ENCODE measurements around the gene RPN2. TPM values are rescaled to one million over a fixed set of nuclear protein-coding genes. Genes with fewer than 3 reads are reported as not detected.
A peak's percentile ranks its signal among the peaks of the same experiment; 100 is the strongest.

Gene RPN2
- total RNA-seq, 1 experiment from 2014 or later = 226 TPM

GRCh38 chr20:37219751-37220668 lies 40.9 kb downstream of the RPN2 start:
- TF ChIP-seq CTCF (IDR thresholded peaks at IDR 0.05; ENCODE audit: unreplicated experiment) = no peak
- BruUV-seq (replicated peaks) = no TSS peak
- ChIA-PET POLR2A (interaction anchor here (0.8 to 1.4 kb wide), 2 partner anchors 10 to 70 kb away, joined by 3 read pairs; partner anchors contain the start of gene MANBAL), CTCF (interaction anchor here (0.5 to 1.2 kb wide), 7 partner anchors 18 to 1106 kb away, joined by 3 to 6 read pairs (median 3); no protein-coding TSS in a partner anchor)
- no peaks in the 10 kb centered on the region for H3K9me3 Mint-ChIP-seq (ENCODE audit: unreplicated experiment)
- H3K4me1 Mint-ChIP-seq (ENCODE audit: insufficient read depth, unreplicated experiment) = no peaks in the 10 kb centered on the region
- H3K27ac Mint-ChIP-seq (ENCODE audit: low read depth, unreplicated experiment) = no peak overlapping the region
- DNase-seq (ENCODE audit: unreplicated experiment) = no peak
- peaks cover 62% of the 10 kb centered on the region for H3K36me3 Mint-ChIP-seq (ENCODE audit: insufficient read depth, unreplicated experiment)
- intact Hi-C loops (cut with micrococcal nuclease) = no loop called here
- H3K4me3 Mint-ChIP-seq (ENCODE audit: unreplicated experiment) = no peak overlapping the region
- H3K27me3 Mint-ChIP-seq (ENCODE audit: insufficient read depth, unreplicated experiment) = no peaks in the 10 kb centered on the region

GRCh38 chr20:37220731-37221130 lies 41.6 kb downstream of the RPN2 start:
- H3K4me1 Mint-ChIP-seq (ENCODE audit: insufficient read depth, unreplicated experiment) = no peaks in the 10 kb centered on the region
- H3K9me3 Mint-ChIP-seq (ENCODE audit: unreplicated experiment) = no peaks in the 10 kb centered on the region
- intact Hi-C loops (cut with micrococcal nuclease) = no loop called here
- BruUV-seq (replicated peaks) = no TSS peak
- no peak overlapping the region for H3K27ac Mint-ChIP-seq (ENCODE audit: low read depth, unreplicated experiment)
- TF ChIP-seq CTCF (IDR thresholded peaks at IDR 0.05; ENCODE audit: unreplicated experiment) = no peak
- ChIA-PET POLR2A (interaction anchor here (0.5 to 1.4 kb wide), 3 partner anchors 11 to 317 kb away, joined by 3 read pairs; partner anchors contain the start of gene MANBAL), CTCF (interaction anchor here (0.5 to 1.2 kb wide), 11 partner anchors 18 to 1106 kb away, joined by 3 to 6 read pairs (median 3); no protein-coding TSS in a partner anchor)
- no peaks in the 10 kb centered on the region for H3K27me3 Mint-ChIP-seq (ENCODE audit: insufficient read depth, unreplicated experiment)
- no peak for DNase-seq (ENCODE audit: unreplicated experiment)
- no peak overlapping the region for H3K4me3 Mint-ChIP-seq (ENCODE audit: unreplicated experiment)
- peaks cover 63% of the 10 kb centered on the region for H3K36me3 Mint-ChIP-seq (ENCODE audit: insufficient read depth, unreplicated experiment)

GRCh38 chr20:37222086-37222485 lies 43.0 kb downstream of the RPN2 start:
- intact Hi-C loops (cut with micrococcal nuclease) = no loop called here
- Mint-ChIP-seq H3K27me3 (ENCODE audit: insufficient read depth, unreplicated experiment) (no peaks in the 10 kb centered on the region), H3K9me3 (ENCODE audit: unreplicated experiment) (no peaks in the 10 kb centered on the region), H3K4me3 (ENCODE audit: unreplicated experiment) (no peak overlapping the region), H3K36me3 (ENCODE audit: insufficient read depth, unreplicated experiment) (peaks cover 63% of the 10 kb centered on the region), H3K27ac (ENCODE audit: low read depth, unreplicated experiment) (no peak overlapping the region), H3K4me1 (ENCODE audit: insufficient read depth, unreplicated experiment) (no peaks in the 10 kb centered on the region)
- no peak for TF ChIP-seq CTCF (IDR thresholded peaks at IDR 0.05; ENCODE audit: unreplicated experiment)
- DNase-seq (ENCODE audit: unreplicated experiment) = no peak
- no TSS peak for BruUV-seq (replicated peaks)
- POLR2A ChIA-PET = no interaction called here
- CTCF ChIA-PET = interaction anchor here (0.6 to 2.4 kb wide), 5 partner anchors 9 to 1224 kb away, joined by 3 to 12 read pairs (median 3); no protein-coding TSS in a partner anchor

- ChIA-PET CTCF (interaction anchor here (0.7 to 2.4 kb wide), 9 partner anchors 10 to 385 kb away, joined by 3 to 12 read pairs (median 4); no protein-coding TSS in a partner anchor), POLR2A (interaction anchor here (1.0 kb wide), 2 partner anchors 9 to 20 kb away, joined by 3 to 5 read pairs; no protein-coding TSS in a partner anchor)
- TF ChIP-seq CTCF (IDR thresholded peaks at IDR 0.05; ENCODE audit: unreplicated experiment) = no peak
Observed at GRCh38 chr20:37223053-37223452, 43.9 kb downstream of the RPN2 start.

More at GRCh38 chr20:37223053-37223452, 43.9 kb downstream of the RPN2 start:
- H3K36me3 Mint-ChIP-seq (ENCODE audit: insufficient read depth, unreplicated experiment) = peaks cover 55% of the 10 kb centered on the region
- no peak overlapping the region for H3K27ac Mint-ChIP-seq (ENCODE audit: low read depth, unreplicated experiment)
- no peaks in the 10 kb centered on the region for H3K9me3 Mint-ChIP-seq (ENCODE audit: unreplicated experiment)
- intact Hi-C loops (cut with micrococcal nuclease) = no loop called here
- no peaks in the 10 kb centered on the region for H3K27me3 Mint-ChIP-seq (ENCODE audit: insufficient read depth, unreplicated experiment)
- no peaks in the 10 kb centered on the region for H3K4me1 Mint-ChIP-seq (ENCODE audit: insufficient read depth, unreplicated experiment)
- DNase-seq (ENCODE audit: unreplicated experiment) = peak; percentile 46
- BruUV-seq (replicated peaks) = no TSS peak
- no peak overlapping the region for H3K4me3 Mint-ChIP-seq (ENCODE audit: unreplicated experiment)
